HepG2 (cell line): ENCODE measurements around the gene TMIGD3. TPM values are rescaled to one million over a fixed set of nuclear protein-coding genes. Genes with fewer than 3 reads are reported as not detected.
A peak's percentile ranks its signal among the peaks of the same experiment; 100 is the strongest.

ENCODE experiments used
- BRD4 ChIP-seq: sonication (generic); formaldehyde crosslinking; IDR thresholded peaks from 2 replicates; pipeline ENCODE4 v1.4.0; 2020; ENCODE audit warnings: missing genetic modification reagents
- CBX2 ChIP-seq, 2 experiments: fragments of 200-600 bp in 1 of 2; sonication (generic); formaldehyde crosslinking in 1 of 2; IDR thresholded peaks; 2 replicates each; pipeline versions ENCODE4 v1.7.0 to v1.8.1; 2018 to 2022; ENCODE audit warnings: low read depth in 2 of 2, low read length in 1 of 2, mild to moderate bottlenecking in 1 of 2, missing genetic modification reagents in 1 of 2
- ESRRA ChIP-seq: sonication (generic); formaldehyde crosslinking; IDR thresholded peaks from 2 replicates; pipeline ENCODE4 v1.5.1; 2020; ENCODE audit warnings: mild to moderate bottlenecking, low read depth, missing genetic modification reagents
- ISL2 ChIP-seq: sonication (generic); formaldehyde crosslinking; IDR thresholded peaks from 2 replicates; pipeline ENCODE4 v1.5.0; 2020; ENCODE audit warnings: missing genetic modification reagents
- KDM4B ChIP-seq: sonication (generic); formaldehyde crosslinking; IDR thresholded peaks from 2 replicates; pipeline ENCODE4 v1.4.0; 2020; ENCODE audit warnings: missing genetic modification reagents
- KDM6A ChIP-seq: IDR thresholded peaks from 2 replicates; pipeline ENCODE4 v1.6.1; 2016; ENCODE audit warnings: low read depth
- MYC ChIP-seq: sonication (generic); formaldehyde crosslinking; IDR thresholded peaks from 2 replicates; pipeline ENCODE4 v1.9.0; 2021; ENCODE audit warnings: missing genetic modification reagents, borderline replicate concordance
- NONO ChIP-seq, 2 experiments: fragments of 450-650 bp in 1 of 2; sonication (generic) in 1 of 2; formaldehyde crosslinking in 1 of 2; IDR thresholded peaks in 1 of 2; conservative IDR thresholded peaks in 1 of 2; 2 replicates each; pipeline versions ENCODE4 v1.6.1 to v1.8.0; 2017 to 2022; ENCODE audit warnings: mild to moderate bottlenecking in 1 of 2, missing genetic modification reagents in 1 of 2, moderate library complexity in 1 of 2
- RELA ChIP-seq: sonication (generic); formaldehyde crosslinking; IDR thresholded peaks from 2 replicates; pipeline ENCODE4 v1.4.0; 2020; ENCODE audit warnings: missing genetic modification reagents
- SRSF1 ChIP-seq: fragments of 200-400 bp; formaldehyde crosslinking; optimal IDR thresholded peaks from 2 replicates; pipeline ENCODE3; 2017; ENCODE audit warnings: mild to moderate bottlenecking, low read depth, low read length, moderate library complexity
- TSC22D2 ChIP-seq: sonication (generic); formaldehyde crosslinking; IDR thresholded peaks from 2 replicates; pipeline ENCODE4 v1.5.1; 2020; ENCODE audit warnings: missing genetic modification reagents, mild to moderate bottlenecking, borderline replicate concordance
- ZNF256 ChIP-seq: sonication (generic); formaldehyde crosslinking; conservative IDR thresholded peaks from 2 replicates; pipeline ENCODE4 v1.4.0; 2020; ENCODE audit warnings: missing genetic modification reagents
- ZNF468 ChIP-seq: sonication (generic); formaldehyde crosslinking; IDR thresholded peaks from 2 replicates; pipeline ENCODE4 v1.8.0; 2022; ENCODE audit warnings: mild to moderate bottlenecking, moderate library complexity, missing genetic modification reagents
- ZNF501 ChIP-seq: sonication (generic); formaldehyde crosslinking; IDR thresholded peaks from 2 replicates; pipeline ENCODE4 v1.5.1; 2020; ENCODE audit warnings: mild to moderate bottlenecking, moderate library complexity, missing genetic modification reagents
- ZNF75D ChIP-seq: sonication (generic); formaldehyde crosslinking; IDR thresholded peaks from 2 replicates; pipeline ENCODE4 v1.8.1; 2023; ENCODE audit warnings: missing genetic modification reagents, mild to moderate bottlenecking, borderline replicate concordance
- polyA plus RNA-seq, 8 experiments: library from polyadenylated mRNA; depleted of rRNA in 3 of 8; stranded (reverse) in 7 of 8; unstranded in 1 of 8; fragments of >200 nt; fragmentation: Illumina TruSeq in 4 of 8; extraction: Trizol in 4 of 8; gene quantifications; 2 replicates each; pipeline versions ENCODE4 v1.2.1 to v1.2.3, GENCODE V29; 2011 to 2016; ENCODE audit warnings: low read depth in 4 of 8, missing spikeins in 1 of 8, mixed read lengths in 1 of 8; ENCODE audit not compliant: insufficient read depth in 1 of 8
- total RNA-seq, 5 experiments: library from RNA; depleted of rRNA; stranded (reverse); fragments of >200 nt; fragmentation: Illumina TruSeq; extraction: Trizol; gene quantifications; 2 replicates each; pipeline ENCODE4 v1.2.3, GENCODE V29; 2016; ENCODE audit warnings: low read depth in 1 of 5
- TF ChIP-seq, protein P1 (sequence below): sonication (generic); formaldehyde crosslinking; IDR thresholded peaks from 2 replicates; pipeline ENCODE4 v1.9.0; 2021; ENCODE audit warnings: mild to moderate bottlenecking, missing genetic modification reagents
- TF ChIP-seq, protein P2 (sequence below): sonication (generic); formaldehyde crosslinking; IDR thresholded peaks from 2 replicates; pipeline ENCODE4 v1.5.1; 2020; ENCODE audit warnings: mild to moderate bottlenecking, missing genetic modification reagents
- TF ChIP-seq, protein P3 (sequence below): sonication (generic); formaldehyde crosslinking; conservative IDR thresholded peaks from 2 replicates; pipeline ENCODE4 v1.4.0; 2020; ENCODE audit warnings: missing genetic modification reagents

TMIGD3 gene
- total and polyA plus RNA-seq, 2 of the 13 experiments (the other 11 are each of a cell fraction or from before 2014, with no cell fraction given) = not detected

DNA sequence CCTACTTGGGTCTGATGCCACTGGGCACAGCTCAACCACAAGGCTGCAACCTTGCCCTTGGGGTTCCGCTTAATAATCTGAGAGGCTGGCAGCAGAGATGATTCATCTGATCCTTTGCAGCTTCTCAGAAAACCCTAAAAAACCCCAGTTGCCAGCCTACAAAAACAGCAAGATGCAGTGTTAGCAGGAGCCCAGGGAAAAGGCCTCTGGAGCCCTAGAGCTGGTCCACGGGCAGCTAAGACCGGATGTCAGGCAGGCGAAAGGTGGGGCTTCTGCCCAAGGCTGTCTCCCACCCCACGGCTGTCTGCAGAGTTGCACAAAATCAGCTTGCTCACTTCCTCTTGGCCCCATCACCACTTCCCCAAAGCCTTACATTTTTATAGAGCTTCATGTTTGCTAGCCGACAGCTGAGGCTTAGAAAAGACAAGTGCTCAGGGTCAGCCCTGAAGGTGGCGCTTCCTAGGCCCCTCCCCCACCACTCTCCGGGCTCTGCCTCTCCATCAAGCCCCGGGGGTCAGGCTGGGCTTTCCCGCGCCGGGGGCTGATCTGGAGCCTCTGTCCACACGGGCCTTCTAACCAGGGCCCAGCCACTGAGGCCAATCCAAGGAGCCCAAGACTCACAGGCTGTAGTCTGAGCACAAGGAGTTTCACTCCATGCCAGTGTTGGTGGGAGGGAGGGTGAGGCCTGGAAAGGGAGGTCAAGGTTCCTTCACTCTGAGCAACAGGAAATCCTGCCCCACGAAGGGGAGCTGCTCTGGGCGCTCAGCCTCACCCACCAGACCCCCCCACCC is 4.2 kb upstream of the TMIGD3 start (continued):
- TF ChIP-seq, protein P1, sequence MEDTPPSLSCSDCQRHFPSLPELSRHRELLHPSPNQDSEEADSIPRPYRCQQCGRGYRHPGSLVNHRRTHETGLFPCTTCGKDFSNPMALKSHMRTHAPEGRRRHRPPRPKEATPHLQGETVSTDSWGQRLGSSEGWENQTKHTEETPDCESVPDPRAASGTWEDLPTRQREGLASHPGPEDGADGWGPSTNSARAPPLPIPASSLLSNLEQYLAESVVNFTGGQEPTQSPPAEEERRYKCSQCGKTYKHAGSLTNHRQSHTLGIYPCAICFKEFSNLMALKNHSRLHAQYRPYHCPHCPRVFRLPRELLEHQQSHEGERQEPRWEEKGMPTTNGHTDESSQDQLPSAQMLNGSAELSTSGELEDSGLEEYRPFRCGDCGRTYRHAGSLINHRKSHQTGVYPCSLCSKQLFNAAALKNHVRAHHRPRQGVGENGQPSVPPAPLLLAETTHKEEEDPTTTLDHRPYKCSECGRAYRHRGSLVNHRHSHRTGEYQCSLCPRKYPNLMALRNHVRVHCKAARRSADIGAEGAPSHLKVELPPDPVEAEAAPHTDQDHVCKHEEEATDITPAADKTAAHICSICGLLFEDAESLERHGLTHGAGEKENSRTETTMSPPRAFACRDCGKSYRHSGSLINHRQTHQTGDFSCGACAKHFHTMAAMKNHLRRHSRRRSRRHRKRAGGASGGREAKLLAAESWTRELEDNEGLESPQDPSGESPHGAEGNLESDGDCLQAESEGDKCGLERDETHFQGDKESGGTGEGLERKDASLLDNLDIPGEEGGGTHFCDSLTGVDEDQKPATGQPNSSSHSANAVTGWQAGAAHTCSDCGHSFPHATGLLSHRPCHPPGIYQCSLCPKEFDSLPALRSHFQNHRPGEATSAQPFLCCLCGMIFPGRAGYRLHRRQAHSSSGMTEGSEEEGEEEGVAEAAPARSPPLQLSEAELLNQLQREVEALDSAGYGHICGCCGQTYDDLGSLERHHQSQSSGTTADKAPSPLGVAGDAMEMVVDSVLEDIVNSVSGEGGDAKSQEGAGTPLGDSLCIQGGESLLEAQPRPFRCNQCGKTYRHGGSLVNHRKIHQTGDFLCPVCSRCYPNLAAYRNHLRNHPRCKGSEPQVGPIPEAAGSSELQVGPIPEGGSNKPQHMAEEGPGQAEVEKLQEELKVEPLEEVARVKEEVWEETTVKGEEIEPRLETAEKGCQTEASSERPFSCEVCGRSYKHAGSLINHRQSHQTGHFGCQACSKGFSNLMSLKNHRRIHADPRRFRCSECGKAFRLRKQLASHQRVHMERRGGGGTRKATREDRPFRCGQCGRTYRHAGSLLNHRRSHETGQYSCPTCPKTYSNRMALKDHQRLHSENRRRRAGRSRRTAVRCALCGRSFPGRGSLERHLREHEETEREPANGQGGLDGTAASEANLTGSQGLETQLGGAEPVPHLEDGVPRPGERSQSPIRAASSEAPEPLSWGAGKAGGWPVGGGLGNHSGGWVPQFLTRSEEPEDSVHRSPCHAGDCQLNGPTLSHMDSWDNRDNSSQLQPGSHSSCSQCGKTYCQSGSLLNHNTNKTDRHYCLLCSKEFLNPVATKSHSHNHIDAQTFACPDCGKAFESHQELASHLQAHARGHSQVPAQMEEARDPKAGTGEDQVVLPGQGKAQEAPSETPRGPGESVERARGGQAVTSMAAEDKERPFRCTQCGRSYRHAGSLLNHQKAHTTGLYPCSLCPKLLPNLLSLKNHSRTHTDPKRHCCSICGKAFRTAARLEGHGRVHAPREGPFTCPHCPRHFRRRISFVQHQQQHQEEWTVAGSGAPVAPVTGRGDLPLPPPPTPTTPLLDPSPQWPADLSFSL (CRISPR knock-in tag) = 0 out of 2 replicates have a peak, but pooled peaks have one; percentile 17
- peak; percentile 63; the same call in 1 of the 2 replicates for TF ChIP-seq MYC (CRISPR knock-in tag)
- no peak for TF ChIP-seq TSC22D2
- TF ChIP-seq RELA = 0 out of 2 replicates have a peak, but pooled peaks have one; percentile 26
- no peak for TF ChIP-seq NONO (IDR thresholded peaks at IDR 0.05)
- 0 out of 2 replicates have a peak, but pooled peaks have one; percentile 35 for TF ChIP-seq NONO (CRISPR knock-in tag; conservative IDR thresholded peaks at IDR 0.05)
- TF ChIP-seq KDM4B = no peak
- TF ChIP-seq CBX2 (IDR thresholded peaks at IDR 0.05; ENCODE audit: low read depth, low read length) = no peak
- peak; percentile 43; the same call in 1 of the 2 replicates for TF ChIP-seq CBX2 (CRISPR knock-in tag; IDR thresholded peaks at IDR 0.05; ENCODE audit: low read depth)
- no peak for TF ChIP-seq ZNF468
- TF ChIP-seq, protein P2, sequence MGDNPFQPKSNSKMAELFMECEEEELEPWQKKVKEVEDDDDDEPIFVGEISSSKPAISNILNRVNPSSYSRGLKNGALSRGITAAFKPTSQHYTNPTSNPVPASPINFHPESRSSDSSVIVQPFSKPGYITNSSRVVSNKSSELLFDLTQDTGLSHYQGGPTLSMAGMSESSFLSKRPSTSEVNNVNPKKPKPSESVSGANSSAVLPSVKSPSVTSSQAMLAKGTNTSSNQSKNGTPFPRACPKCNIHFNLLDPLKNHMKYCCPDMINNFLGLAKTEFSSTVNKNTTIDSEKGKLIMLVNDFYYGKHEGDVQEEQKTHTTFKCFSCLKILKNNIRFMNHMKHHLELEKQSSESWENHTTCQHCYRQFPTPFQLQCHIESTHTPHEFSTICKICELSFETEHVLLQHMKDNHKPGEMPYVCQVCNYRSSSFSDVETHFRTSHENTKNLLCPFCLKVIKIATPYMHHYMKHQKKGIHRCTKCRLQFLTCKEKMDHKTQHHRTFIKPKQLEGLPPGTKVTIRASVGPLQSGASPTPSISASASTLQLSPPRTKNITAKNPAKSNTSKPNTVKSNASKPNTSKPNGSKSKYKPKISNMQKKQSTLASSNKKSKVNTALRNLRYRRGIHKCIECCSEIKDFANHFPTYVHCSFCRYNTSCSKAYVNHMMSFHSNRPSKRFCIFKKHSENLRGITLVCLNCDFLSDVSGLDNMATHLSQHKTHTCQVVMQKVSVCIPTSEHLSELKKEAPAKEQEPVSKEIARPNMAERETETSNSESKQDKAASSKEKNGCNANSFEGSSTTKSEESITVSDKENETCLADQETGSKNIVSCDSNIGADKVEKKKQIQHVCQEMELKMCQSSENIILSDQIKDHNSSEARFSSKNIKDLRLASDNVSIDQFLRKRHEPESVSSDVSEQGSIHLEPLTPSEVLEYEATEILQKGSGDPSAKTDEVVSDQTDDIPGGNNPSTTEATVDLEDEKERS = peak; percentile 84
- TF ChIP-seq KDM6A (CRISPR knock-in tag) = no peak
- TF ChIP-seq SRSF1 = no peak
- peak; percentile 23 for TF ChIP-seq ZNF501 (CRISPR knock-in tag)
- TF ChIP-seq, protein P3, sequence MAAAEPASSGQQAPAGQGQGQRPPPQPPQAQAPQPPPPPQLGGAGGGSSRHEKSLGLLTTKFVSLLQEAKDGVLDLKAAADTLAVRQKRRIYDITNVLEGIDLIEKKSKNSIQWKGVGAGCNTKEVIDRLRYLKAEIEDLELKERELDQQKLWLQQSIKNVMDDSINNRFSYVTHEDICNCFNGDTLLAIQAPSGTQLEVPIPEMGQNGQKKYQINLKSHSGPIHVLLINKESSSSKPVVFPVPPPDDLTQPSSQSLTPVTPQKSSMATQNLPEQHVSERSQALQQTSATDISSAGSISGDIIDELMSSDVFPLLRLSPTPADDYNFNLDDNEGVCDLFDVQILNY (CRISPR knock-in tag) = no peak
- 0 out of 2 replicates have a peak, but pooled peaks have one; percentile 21 for TF ChIP-seq ESRRA (CRISPR knock-in tag)
- no peak for TF ChIP-seq ZNF256 (CRISPR knock-in tag)
- peak; percentile 37; the same call in 1 of the 2 replicates for TF ChIP-seq BRD4
- TF ChIP-seq ISL2 = peak; percentile 35; the same call in 1 of the 2 replicates
- TF ChIP-seq ZNF75D (CRISPR knock-in tag) = no peak
